ENCODE measurements around the gene PPME1. TPM values are rescaled to one million over a fixed set of nuclear protein-coding genes. Genes with fewer than 3 reads are reported as not detected.

The PPME1 gene
- total and polyA plus RNA-seq, 2 of the 4 experiments (the other 2 are of a cell fraction) = 42.3 to 89.5 TPM

DNA sequence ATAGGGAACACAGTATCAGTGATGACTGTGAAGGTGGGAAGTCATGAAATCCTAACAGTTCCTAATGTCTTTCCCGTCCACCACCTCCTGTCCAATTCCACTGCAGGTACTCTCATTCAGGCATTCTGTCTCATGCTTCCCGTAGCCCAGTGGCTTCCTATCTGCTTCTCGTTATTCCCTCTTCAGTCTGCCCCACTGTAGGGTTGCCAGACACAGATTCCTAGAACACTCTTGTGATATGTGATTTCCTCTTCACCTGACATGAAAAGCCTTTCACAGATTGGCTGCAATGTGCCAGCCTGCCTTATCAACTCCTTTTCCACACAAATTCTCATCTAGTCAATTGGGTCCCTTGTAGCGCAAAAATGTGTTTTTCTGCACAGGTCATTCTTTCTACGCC is 49.3 kb upstream of the PPME1 start:
- H2BK120ac ChIP-seq (ENCODE audit: low read depth, low read length) = no peak overlapping the region
- POLR2A ChIA-PET (ENCODE audit: unreplicated experiment) = no interaction called here
- no peaks in the 10 kb centered on the region for H3K9me3 ChIP-seq (ENCODE audit: control insufficient read depth, insufficient read depth, low read length)
- in situ Hi-C loops (cut with MboI; ENCODE audit: low sequenced_read_pairs) = no loop called here
- no peak overlapping the region for H4K91ac ChIP-seq (ENCODE audit: insufficient read depth, low read depth, low read length)
- H3K27ac ChIP-seq (ENCODE audit: insufficient read depth, low read length) = no peak overlapping the region
- H3K9me1 ChIP-seq (ENCODE audit: insufficient read depth, low read length) = no peaks in the 10 kb centered on the region; the same call in 1 of the 2 replicates
- H3K4me2 ChIP-seq (ENCODE audit: low read depth, low read length) = no peak overlapping the region
- intact Hi-C loops (cut with micrococcal nuclease) = no loop called here
- H2AFZ ChIP-seq (replicated peaks; ENCODE audit: low read length, poor library complexity) = no peak overlapping the region
- H3K4me1 ChIP-seq (ENCODE audit: control insufficient read depth, insufficient read depth, low read length) = peaks cover 2% of the 10 kb centered on the region; the same call in 1 of the 2 replicates
- H3K79me1 ChIP-seq (ENCODE audit: low read depth in 1 of 2, low read length in 2 of 2) = no peaks in the 10 kb centered on the region; a peak in 1 of 4 replicates
- H3K36me3 ChIP-seq (ENCODE audit: control insufficient read depth, insufficient read depth, low read length) = peaks cover 6% of the 10 kb centered on the region
- H3K23ac ChIP-seq (ENCODE audit: low read depth, low read length) = no peak overlapping the region
- no peak overlapping the region for H4K5ac ChIP-seq (ENCODE audit: low read depth, low read length)
- no peak overlapping the region for H3K14ac ChIP-seq (replicated peaks; ENCODE audit: low read depth, low read length)
- no peaks in the 10 kb centered on the region for H4K20me1 ChIP-seq (ENCODE audit: insufficient read depth, low read length)
- no peak overlapping the region for H3K4me3 ChIP-seq (ENCODE audit: insufficient read depth, low read depth, low read length)
- H3K18ac ChIP-seq (ENCODE audit: low read depth, low read length) = no peak overlapping the region
- no peak overlapping the region for H2BK20ac ChIP-seq (ENCODE audit: low read depth, low read length)
- CTCF ChIA-PET = no interaction called here
- no peak overlapping the region for H3K9ac ChIP-seq (ENCODE audit: low read depth, low read length)
- no peak for ATAC-seq (ENCODE audit: low read depth)
- no peaks in the 10 kb centered on the region for H3K27me3 ChIP-seq (ENCODE audit: control insufficient read depth, insufficient read depth, low read length)
- no peak overlapping the region for H3K4ac ChIP-seq (ENCODE audit: low read depth, low read length)
- no peak for DNase-seq
- dilution Hi-C loops (cut with HindIII; ENCODE audit: low sequenced_read_pairs, unreplicated experiment) = no loop called here
- no peak overlapping the region for H2BK15ac ChIP-seq (ENCODE audit: low read depth, low read length)
- no peak for TF ChIP-seq MXI1 (IDR thresholded peaks at IDR 0.05; ENCODE audit: borderline replicate concordance, low read depth, low read length)
- TF ChIP-seq CHD1 (IDR thresholded peaks at IDR 0.05; ENCODE audit: low read depth, low read length) = no peak
- no peak for TF ChIP-seq MAZ (IDR thresholded peaks at IDR 0.05; ENCODE audit: borderline replicate concordance, low read depth, low read length)
- no peak for TF ChIP-seq BHLHE40 (IDR thresholded peaks at IDR 0.05; ENCODE audit: low read depth, low read length)
- TF ChIP-seq, protein P1, sequence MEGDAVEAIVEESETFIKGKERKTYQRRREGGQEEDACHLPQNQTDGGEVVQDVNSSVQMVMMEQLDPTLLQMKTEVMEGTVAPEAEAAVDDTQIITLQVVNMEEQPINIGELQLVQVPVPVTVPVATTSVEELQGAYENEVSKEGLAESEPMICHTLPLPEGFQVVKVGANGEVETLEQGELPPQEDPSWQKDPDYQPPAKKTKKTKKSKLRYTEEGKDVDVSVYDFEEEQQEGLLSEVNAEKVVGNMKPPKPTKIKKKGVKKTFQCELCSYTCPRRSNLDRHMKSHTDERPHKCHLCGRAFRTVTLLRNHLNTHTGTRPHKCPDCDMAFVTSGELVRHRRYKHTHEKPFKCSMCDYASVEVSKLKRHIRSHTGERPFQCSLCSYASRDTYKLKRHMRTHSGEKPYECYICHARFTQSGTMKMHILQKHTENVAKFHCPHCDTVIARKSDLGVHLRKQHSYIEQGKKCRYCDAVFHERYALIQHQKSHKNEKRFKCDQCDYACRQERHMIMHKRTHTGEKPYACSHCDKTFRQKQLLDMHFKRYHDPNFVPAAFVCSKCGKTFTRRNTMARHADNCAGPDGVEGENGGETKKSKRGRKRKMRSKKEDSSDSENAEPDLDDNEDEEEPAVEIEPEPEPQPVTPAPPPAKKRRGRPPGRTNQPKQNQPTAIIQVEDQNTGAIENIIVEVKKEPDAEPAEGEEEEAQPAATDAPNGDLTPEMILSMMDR (conservative IDR thresholded peaks at IDR 0.05; ENCODE audit: low read depth, low read length) = no peak
- TF ChIP-seq, protein P2, sequence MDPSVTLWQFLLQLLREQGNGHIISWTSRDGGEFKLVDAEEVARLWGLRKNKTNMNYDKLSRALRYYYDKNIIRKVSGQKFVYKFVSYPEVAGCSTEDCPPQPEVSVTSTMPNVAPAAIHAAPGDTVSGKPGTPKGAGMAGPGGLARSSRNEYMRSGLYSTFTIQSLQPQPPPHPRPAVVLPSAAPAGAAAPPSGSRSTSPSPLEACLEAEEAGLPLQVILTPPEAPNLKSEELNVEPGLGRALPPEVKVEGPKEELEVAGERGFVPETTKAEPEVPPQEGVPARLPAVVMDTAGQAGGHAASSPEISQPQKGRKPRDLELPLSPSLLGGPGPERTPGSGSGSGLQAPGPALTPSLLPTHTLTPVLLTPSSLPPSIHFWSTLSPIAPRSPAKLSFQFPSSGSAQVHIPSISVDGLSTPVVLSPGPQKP (IDR thresholded peaks at IDR 0.05; ENCODE audit: borderline replicate concordance, low read depth, low read length) = no peak
- TF ChIP-seq NFE2L2 (IDR thresholded peaks at IDR 0.05; ENCODE audit: low read depth, low read length) = no peak
- no peak for TF ChIP-seq RAD21 (IDR thresholded peaks at IDR 0.05; ENCODE audit: low read length)
- no peak for TF ChIP-seq USF2 (IDR thresholded peaks at IDR 0.05; ENCODE audit: low read depth, low read length)
- TF ChIP-seq RFX5 (IDR thresholded peaks at IDR 0.05; ENCODE audit: low read depth, low read length) = no peak
- no peak for TF ChIP-seq MAFK (IDR thresholded peaks at IDR 0.05; ENCODE audit: low read depth, low read length)
- TF ChIP-seq POLR2A (IDR thresholded peaks at IDR 0.05; ENCODE audit: low read depth, low read length) = no peak
- no peak for TF ChIP-seq CEBPB (IDR thresholded peaks at IDR 0.05; ENCODE audit: low read depth, low read length)
- no peak for TF ChIP-seq SMC3 (IDR thresholded peaks at IDR 0.05; ENCODE audit: low read depth, low read length)
- no peak for TF ChIP-seq RCOR1 (IDR thresholded peaks at IDR 0.05; ENCODE audit: insufficient replicate concordance, low read length)
- TF ChIP-seq FOS (IDR thresholded peaks at IDR 0.05; ENCODE audit: low read depth, low read length) = no peak
- H2AK9ac ChIP-seq (replicated peaks; ENCODE audit: low read depth, low read length, poor library complexity) = no peak overlapping the region
- H4K8ac ChIP-seq (ENCODE audit: low read depth in 2 of 2, low read length in 2 of 2) = no peak overlapping the region
- WGBS, 2 experiments (ENCODE audit: extremely low coverage in 2 of 2, insufficient read length in 1 of 2) = 100% methylated on average over 4 of the region's 5 CpGs; no CpG with 5 or more reads in 1 of the 2 experiments
- BruUV-seq (replicated peaks) = no TSS peak
- H2AK5ac ChIP-seq (ENCODE audit: low read depth, low read length) = peak overlapping the region; percentile 17; the same call in 1 of the 2 replicates
- no peak overlapping the region for H3K56ac ChIP-seq (ENCODE audit: extremely low read depth, insufficient read depth, low read length)
- peak overlapping the region; percentile 15 for H2BK5ac ChIP-seq (ENCODE audit: low read depth, low read length, poor library complexity, severe bottlenecking)
